HEK293 (cell line): ENCODE data around the gene BBS7.

Experiments used
- ATF2 ChIP-seq: fragments of 450-650 bp; formaldehyde crosslinking; IDR thresholded peaks from 2 replicates; pipeline ENCODE4 v1.5.1; 2016; ENCODE audit warnings: missing biosample characterization, missing genetic modification characterization, low read depth
- GLI4 ChIP-seq: fragments of 450-650 bp; formaldehyde crosslinking; IDR thresholded peaks from 2 replicates; pipeline ENCODE4 v1.5.1; 2016; ENCODE audit warnings: missing biosample characterization, missing genetic modification characterization
- GLIS2 ChIP-seq: fragments of 450-650 bp; formaldehyde crosslinking; IDR thresholded peaks from 2 replicates; pipeline ENCODE4 v1.5.1; 2016; ENCODE audit warnings: missing biosample characterization, missing genetic modification characterization
- KLF16 ChIP-seq: fragments of 450-650 bp; formaldehyde crosslinking; IDR thresholded peaks from 2 replicates; pipeline ENCODE4 v1.5.1; 2017; ENCODE audit warnings: missing biosample characterization, missing genetic modification characterization
- KLF7 ChIP-seq: fragments of 450-650 bp; formaldehyde crosslinking; IDR thresholded peaks from 2 replicates; pipeline ENCODE4 v1.5.1; 2016; ENCODE audit warnings: missing biosample characterization, missing genetic modification characterization, borderline replicate concordance
- PATZ1 ChIP-seq: fragments of 450-650 bp; formaldehyde crosslinking; IDR thresholded peaks from 2 replicates; pipeline ENCODE4 v1.5.1; 2016; ENCODE audit warnings: missing biosample characterization, missing genetic modification characterization
- SALL2 ChIP-seq: fragments of 450-650 bp; formaldehyde crosslinking; IDR thresholded peaks from 2 replicates; pipeline ENCODE4 v1.5.0; 2017; ENCODE audit warnings: missing biosample characterization, mild to moderate bottlenecking, missing genetic modification characterization, borderline replicate concordance
- SP3 ChIP-seq: fragments of 450-650 bp; formaldehyde crosslinking; IDR thresholded peaks from 2 replicates; pipeline ENCODE4 v1.5.1; 2016; ENCODE audit warnings: missing biosample characterization, missing genetic modification characterization
- SP7 ChIP-seq: fragments of 450-650 bp; formaldehyde crosslinking; IDR thresholded peaks from 2 replicates; pipeline ENCODE4 v1.5.1; 2016; ENCODE audit warnings: missing biosample characterization, missing genetic modification characterization
- ZEB2 ChIP-seq: fragments of 450-650 bp; formaldehyde crosslinking; IDR thresholded peaks from 2 replicates; pipeline ENCODE4 v1.5.1; 2016; ENCODE audit warnings: missing biosample characterization, missing genetic modification characterization
- ZFP37 ChIP-seq: fragments of 450-650 bp; formaldehyde crosslinking; IDR thresholded peaks from 2 replicates; pipeline ENCODE4 v1.5.1; 2016; ENCODE audit warnings: missing biosample characterization, missing genetic modification characterization
- ZIC2 ChIP-seq: fragments of 450-650 bp; formaldehyde crosslinking; IDR thresholded peaks from 2 replicates; pipeline ENCODE4 v1.5.1; 2016; ENCODE audit warnings: missing biosample characterization, missing genetic modification characterization
- ZNF354C ChIP-seq: fragments of 450-650 bp; formaldehyde crosslinking; IDR thresholded peaks from 2 replicates; pipeline ENCODE4 v1.5.1; 2016; ENCODE audit warnings: missing biosample characterization, missing genetic modification characterization, low read depth, borderline replicate concordance
- ZNF488 ChIP-seq: fragments of 450-650 bp; formaldehyde crosslinking; IDR thresholded peaks from 2 replicates; pipeline ENCODE4 v1.5.1; 2016; ENCODE audit warnings: missing biosample characterization, missing genetic modification characterization
- ZNF549 ChIP-seq: fragments of 450-650 bp; IDR thresholded peaks from 2 replicates; pipeline ENCODE4 v1.5.1; 2018; ENCODE audit warnings: missing biosample characterization, missing genetic modification characterization, mild to moderate bottlenecking, inconsistent platforms, moderate library complexity
- ZNF558 ChIP-seq: fragments of 450-650 bp; formaldehyde crosslinking; IDR thresholded peaks from 2 replicates; pipeline ENCODE4 v1.5.1; 2016; ENCODE audit warnings: missing biosample characterization, missing genetic modification characterization
- ZNF692 ChIP-seq: fragments of 450-650 bp; formaldehyde crosslinking; IDR thresholded peaks from 2 replicates; pipeline ENCODE4 v1.5.1; 2016; ENCODE audit warnings: missing biosample characterization, missing genetic modification characterization
- ZNF76 ChIP-seq: fragments of 450-650 bp; formaldehyde crosslinking; IDR thresholded peaks from 2 replicates; pipeline ENCODE4; 2016; ENCODE audit warnings: low read depth, missing biosample characterization, missing genetic modification characterization, borderline replicate concordance
- ZNF843 ChIP-seq: fragments of 450-650 bp; formaldehyde crosslinking; IDR thresholded peaks from 2 replicates; pipeline ENCODE4 v1.5.1; 2016; ENCODE audit warnings: missing biosample characterization, missing genetic modification characterization
- ZSCAN23 ChIP-seq: fragments of 450-650 bp; formaldehyde crosslinking; IDR thresholded peaks from 2 replicates; pipeline ENCODE4 v1.5.1; 2016; ENCODE audit warnings: missing biosample characterization, missing genetic modification characterization
- TF ChIP-seq, protein P1 (sequence below): fragments of 450-650 bp; formaldehyde crosslinking; optimal IDR thresholded peaks from 2 replicates; pipeline ENCODE3; 2016; ENCODE audit warnings: missing biosample characterization, mild to moderate bottlenecking, missing genetic modification characterization
- TF ChIP-seq, protein P2 (sequence below): fragments of 450-650 bp; formaldehyde crosslinking; IDR thresholded peaks from 2 replicates; pipeline ENCODE4 v1.5.1; 2016; ENCODE audit warnings: missing biosample characterization, missing genetic modification characterization
- TF ChIP-seq, protein P3 (sequence below): fragments of 450-650 bp; formaldehyde crosslinking; IDR thresholded peaks from 2 replicates; pipeline ENCODE4 v1.5.1; 2017; ENCODE audit warnings: missing biosample characterization, mild to moderate bottlenecking, missing genetic modification characterization, moderate library complexity
- TF ChIP-seq, protein P4 (sequence below): fragments of 450-650 bp; formaldehyde crosslinking; IDR thresholded peaks from 2 replicates; pipeline ENCODE4 v1.5.1; 2016; ENCODE audit warnings: missing biosample characterization, missing genetic modification characterization

Gene BBS7

DNA sequence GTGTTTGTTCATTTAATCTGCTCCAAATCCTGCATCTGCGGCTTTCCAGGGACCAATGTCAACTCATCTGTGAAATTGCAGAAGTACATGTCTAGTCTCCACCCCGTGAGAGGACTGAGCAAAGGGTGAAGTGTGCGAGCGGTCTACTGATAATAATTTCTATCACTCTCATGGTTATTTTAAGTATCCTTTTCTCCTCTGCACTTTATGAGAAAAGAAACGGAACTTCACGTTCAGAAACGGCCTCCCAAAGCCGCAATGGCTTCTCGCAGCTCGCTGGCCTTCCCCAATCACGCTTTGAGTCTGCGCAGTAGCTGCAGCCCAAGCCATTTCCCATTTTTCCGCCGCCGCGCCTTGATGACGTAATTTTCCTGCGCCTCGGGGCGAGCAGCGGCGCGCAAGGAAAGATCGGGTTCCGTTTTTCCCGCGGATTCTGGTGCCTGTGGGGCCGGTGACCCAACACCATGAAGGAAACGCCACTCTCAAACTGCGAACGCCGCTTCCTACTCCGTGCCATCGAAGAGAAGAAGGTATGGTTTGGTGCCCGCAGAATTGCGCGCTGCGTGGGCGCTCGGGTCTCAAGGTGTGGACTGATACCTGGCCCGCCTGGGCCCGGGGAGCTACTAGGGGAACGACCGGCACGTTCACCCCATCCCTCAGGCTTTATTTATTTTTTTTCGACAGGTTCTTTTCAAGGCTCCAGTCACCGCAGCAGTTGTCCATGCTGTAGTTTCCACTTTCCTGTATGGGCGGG is 69.1 kb downstream of the BBS7 start, which contains the start of gene EXOSC9 (continued):
- TF ChIP-seq ZNF558 (tag by site-specific recombination), result peak; percentile 23; the same call in 1 of the 2 replicates
- TF ChIP-seq ZSCAN23 (tag by site-specific recombination), result no peak
- no peak for TF ChIP-seq ZNF549 (tag by site-specific recombination)
- TF ChIP-seq, protein P1, sequence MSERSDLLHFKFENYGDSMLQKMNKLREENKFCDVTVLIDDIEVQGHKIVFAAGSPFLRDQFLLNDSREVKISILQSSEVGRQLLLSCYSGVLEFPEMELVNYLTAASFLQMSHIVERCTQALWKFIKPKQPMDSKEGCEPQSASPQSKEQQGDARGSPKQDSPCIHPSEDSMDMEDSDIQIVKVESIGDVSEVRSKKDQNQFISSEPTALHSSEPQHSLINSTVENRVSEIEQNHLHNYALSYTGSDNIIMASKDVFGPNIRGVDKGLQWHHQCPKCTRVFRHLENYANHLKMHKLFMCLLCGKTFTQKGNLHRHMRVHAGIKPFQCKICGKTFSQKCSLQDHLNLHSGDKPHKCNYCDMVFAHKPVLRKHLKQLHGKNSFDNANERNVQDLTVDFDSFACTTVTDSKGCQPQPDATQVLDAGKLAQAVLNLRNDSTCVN (tag by site-specific recombination), result peak; percentile 81
- TF ChIP-seq PATZ1 (tag by site-specific recombination), result 0 out of 2 replicates have a peak, but pooled peaks have one; percentile 33
- TF ChIP-seq ZNF354C (tag by site-specific recombination), result no peak
- 0 out of 2 replicates have a peak, but pooled peaks have one; percentile 26 for TF ChIP-seq KLF7 (tag by site-specific recombination)
- TF ChIP-seq SALL2 (tag by site-specific recombination), result no peak
- TF ChIP-seq ZNF692, result peak; percentile 98
- peak; percentile 71; the same call in 1 of the 2 replicates for TF ChIP-seq ZNF76 (tag by site-specific recombination)
- TF ChIP-seq ATF2, result peak; percentile 99
- 0 out of 2 replicates have a peak, but pooled peaks have one; percentile 23 for TF ChIP-seq GLIS2 (tag by site-specific recombination)
- TF ChIP-seq, protein P2, sequence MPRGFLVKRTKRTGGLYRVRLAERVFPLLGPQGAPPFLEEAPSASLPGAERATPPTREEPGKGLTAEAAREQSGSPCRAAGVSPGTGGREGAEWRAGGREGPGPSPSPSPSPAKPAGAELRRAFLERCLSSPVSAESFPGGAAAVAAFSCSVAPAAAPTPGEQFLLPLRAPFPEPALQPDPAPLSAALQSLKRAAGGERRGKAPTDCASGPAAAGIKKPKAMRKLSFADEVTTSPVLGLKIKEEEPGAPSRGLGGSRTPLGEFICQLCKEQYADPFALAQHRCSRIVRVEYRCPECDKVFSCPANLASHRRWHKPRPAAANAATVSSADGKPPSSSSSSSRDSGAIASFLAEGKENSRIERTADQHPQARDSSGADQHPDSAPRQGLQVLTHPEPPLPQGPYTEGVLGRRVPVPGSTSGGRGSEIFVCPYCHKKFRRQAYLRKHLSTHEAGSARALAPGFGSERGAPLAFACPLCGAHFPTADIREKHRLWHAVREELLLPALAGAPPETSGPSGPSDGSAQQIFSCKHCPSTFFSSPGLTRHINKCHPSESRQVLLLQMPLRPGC, result 0 out of 2 replicates have a peak, but pooled peaks have one; percentile 46
- 0 out of 2 replicates have a peak, but pooled peaks have one; percentile 24 for TF ChIP-seq ZNF843 (tag by site-specific recombination)
- no peak for TF ChIP-seq ZNF488 (tag by site-specific recombination)
- TF ChIP-seq SP3, result 0 out of 2 replicates have a peak, but pooled peaks have one; percentile 36
- TF ChIP-seq ZEB2 (tag by site-specific recombination), result peak; percentile 57
- TF ChIP-seq ZFP37 (tag by site-specific recombination), result peak; percentile 42; the same call in 1 of the 2 replicates
- TF ChIP-seq, protein P3, sequence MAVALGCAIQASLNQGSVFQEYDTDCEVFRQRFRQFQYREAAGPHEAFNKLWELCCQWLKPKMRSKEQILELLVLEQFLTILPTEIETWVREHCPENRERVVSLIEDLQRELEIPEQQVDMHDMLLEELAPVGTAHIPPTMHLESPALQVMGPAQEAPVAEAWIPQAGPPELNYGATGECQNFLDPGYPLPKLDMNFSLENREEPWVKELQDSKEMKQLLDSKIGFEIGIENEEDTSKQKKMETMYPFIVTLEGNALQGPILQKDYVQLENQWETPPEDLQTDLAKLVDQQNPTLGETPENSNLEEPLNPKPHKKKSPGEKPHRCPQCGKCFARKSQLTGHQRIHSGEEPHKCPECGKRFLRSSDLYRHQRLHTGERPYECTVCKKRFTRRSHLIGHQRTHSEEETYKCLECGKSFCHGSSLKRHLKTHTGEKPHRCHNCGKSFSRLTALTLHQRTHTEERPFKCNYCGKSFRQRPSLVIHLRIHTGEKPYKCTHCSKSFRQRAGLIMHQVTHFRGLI (tag by site-specific recombination), result peak; percentile 41; the same call in 1 of the 2 replicates
- peak; percentile 55; the same call in 1 of the 2 replicates for TF ChIP-seq KLF16 (tag by site-specific recombination)
- peak; percentile 14; the same call in 1 of the 2 replicates for TF ChIP-seq ZIC2 (tag by site-specific recombination)
- TF ChIP-seq, protein P4, sequence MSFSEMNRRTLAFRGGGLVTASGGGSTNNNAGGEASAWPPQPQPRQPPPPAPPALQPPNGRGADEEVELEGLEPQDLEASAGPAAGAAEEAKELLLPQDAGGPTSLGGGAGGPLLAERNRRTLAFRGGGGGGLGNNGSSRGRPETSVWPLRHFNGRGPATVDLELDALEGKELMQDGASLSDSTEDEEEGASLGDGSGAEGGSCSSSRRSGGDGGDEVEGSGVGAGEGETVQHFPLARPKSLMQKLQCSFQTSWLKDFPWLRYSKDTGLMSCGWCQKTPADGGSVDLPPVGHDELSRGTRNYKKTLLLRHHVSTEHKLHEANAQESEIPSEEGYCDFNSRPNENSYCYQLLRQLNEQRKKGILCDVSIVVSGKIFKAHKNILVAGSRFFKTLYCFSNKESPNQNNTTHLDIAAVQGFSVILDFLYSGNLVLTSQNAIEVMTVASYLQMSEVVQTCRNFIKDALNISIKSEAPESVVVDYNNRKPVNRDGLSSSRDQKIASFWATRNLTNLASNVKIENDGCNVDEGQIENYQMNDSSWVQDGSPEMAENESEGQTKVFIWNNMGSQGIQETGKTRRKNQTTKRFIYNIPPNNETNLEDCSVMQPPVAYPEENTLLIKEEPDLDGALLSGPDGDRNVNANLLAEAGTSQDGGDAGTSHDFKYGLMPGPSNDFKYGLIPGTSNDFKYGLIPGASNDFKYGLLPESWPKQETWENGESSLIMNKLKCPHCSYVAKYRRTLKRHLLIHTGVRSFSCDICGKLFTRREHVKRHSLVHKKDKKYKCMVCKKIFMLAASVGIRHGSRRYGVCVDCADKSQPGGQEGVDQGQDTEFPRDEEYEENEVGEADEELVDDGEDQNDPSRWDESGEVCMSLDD (tag by site-specific recombination), result peak; percentile 27; the same call in 1 of the 2 replicates
- peak; percentile 70; the same call in 1 of the 2 replicates for TF ChIP-seq GLI4
- TF ChIP-seq SP7, result peak; percentile 45; the same call in 1 of the 2 replicates
